Measurements from ENCODE around the gene RANGRF.

DNA sequence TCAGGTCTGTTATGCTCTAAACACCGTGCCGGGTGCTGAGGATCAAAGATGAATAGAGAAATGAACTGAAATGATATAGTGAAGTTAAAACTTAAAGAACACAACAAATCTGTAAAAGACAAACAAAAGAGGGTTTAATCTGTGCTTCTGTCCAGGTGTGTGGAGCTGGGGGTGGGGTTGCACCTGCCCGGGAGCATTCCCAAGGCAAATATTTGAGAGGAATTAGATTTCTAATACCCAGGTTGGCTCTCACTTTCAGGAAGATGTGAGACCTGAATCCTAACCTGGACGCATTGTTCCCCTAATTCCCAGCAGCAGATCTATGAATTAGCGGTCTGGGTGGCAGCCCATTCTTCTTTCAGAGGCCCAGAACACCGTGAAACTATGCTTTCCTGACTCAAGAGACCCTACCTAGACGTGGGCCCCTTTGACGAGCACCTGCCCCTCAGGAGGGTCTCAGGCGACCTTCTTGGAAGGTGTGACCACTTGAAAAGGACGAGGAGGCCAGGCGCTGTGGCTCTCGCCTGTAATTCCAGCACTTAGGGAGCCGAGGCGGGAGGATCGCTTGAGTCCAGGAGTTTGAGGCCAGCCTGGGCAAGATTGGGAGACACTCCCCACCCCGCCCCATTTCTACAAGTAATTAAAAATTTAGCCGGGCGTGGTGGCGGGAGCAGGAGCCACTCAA, 677 bp upstream of the RANGRF start:
- TF ChIP-seq CTCF (IDR thresholded peaks at IDR 0.05; ENCODE audit: borderline replicate concordance, extremely low read depth, low read length, poor library complexity, severe bottlenecking) (no peak), EZH2 (IDR thresholded peaks at IDR 0.05; ENCODE audit: borderline replicate concordance, low read depth, low read length, severe bottlenecking) (no peak)
